ENCODE measurements around the gene AXL.

Gene AXL

DNA sequence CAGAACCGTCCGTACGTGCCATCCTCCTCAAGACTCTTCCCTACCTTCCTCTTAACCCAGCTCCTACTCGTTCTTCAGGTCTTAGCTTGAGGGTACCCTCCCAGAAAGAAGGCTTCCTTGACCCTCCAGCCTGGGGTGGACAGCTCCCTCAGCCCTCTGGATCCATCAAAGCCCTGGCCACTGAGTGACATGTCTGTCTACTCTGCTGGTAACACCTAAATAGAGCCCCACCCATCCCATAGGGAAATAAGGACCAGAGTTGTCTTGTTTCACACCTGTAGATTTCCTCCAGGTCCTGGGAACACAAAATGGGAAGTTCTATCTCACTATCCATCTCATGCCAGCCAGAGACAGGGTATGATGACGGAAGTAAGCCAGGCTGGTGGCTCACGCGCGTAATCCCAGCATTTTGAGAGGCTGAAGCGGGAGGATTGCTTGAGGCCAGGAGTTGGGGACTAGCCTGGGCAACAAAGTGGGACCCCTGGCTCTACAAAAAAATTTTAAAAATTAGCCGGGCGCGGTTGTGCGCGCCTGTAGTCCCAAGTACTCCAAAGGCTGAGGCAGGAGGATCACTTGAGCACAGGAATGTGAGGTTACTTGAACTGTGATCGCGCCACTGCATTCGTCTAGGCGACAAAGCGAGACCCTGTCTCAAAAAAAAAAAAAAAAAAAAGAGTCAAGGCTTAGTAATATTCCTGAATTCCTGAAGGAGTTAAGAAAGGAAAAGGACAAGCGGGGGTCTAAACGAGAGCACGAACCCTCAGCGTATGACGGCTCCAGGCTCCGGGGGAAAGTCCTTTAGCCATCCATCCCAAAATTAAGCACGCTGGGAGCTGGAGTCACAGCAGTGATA is 90.4 kb downstream of the AXL start:
- no peak for DNase-seq

DNA sequence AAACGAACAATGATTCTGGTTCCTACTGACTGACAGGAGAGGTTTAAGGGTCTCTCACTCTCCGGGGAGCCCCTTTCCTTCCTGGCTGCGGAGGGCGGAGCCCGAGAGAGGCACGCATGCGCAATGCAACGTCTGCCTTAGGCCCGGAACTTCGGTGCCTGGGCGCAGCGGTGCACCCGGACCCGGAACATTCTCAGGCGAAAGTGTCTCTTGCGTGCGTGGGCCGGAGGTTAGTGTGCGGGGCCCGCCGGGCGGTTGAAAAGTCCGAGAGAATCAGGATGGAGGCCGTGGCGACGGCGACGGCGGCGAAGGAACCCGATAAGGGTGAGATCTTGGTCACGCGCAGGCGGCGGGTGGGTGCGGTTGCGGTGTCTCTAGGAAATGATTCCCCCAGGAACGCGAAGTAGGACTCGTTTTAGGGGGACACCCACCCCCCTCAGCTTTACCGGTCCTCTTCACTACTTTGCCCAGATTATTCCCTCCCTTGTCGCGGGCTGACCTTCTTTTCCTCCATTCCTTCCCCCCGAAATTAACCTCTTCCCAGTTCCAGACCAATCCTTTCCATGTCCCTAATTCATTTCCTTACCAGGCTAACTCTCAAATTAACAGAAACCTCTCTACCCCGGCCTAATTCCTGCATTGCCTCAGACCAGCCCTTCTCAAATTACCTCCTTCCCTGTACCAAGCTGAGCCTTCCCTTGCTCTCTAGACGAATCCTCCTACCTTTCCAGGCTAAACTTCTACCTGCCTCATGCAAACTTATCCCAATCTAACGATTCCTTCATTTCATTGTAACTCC is 91.2 kb downstream of the AXL start, which contains the start of gene CCDC97:
CCDC97 (plus strand) TSS at position 140 of the 799 bp plus-strand sequence; CDS start at position 279, 139 bp downstream.
- peak; percentile 91 for DNase-seq

DNA sequence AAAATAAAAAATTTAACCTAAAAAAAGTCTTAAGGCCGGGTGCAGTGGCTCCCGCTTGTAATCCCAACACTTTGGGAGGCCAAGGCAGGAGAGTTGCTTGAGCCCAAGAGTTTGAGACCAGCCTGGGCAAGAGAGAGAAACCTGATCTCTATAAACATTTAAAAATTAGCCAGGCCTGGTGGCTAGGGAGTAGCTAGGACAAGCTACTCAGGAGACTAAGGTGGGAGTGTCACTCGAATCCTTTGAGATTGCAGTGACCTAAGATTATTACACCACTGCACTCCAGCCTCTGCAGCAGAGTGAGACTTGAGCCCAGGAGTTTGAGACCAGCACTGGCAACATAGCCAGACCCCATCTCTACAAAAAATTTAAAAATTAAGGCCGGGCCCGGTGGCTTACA is 92.0 kb downstream of the AXL start:
- DNase-seq, result no peak
